Measurements from ENCODE around the gene STMN1. TPM values are rescaled to one million over a fixed set of nuclear protein-coding genes. Genes with fewer than 3 reads are reported as not detected.
A peak's percentile ranks its signal among the peaks of the same experiment; 100 is the strongest.

Gene STMN1
- total and polyA plus RNA-seq, 7 donors: 30.7 to 175 (median 37.5) TPM

DNA sequence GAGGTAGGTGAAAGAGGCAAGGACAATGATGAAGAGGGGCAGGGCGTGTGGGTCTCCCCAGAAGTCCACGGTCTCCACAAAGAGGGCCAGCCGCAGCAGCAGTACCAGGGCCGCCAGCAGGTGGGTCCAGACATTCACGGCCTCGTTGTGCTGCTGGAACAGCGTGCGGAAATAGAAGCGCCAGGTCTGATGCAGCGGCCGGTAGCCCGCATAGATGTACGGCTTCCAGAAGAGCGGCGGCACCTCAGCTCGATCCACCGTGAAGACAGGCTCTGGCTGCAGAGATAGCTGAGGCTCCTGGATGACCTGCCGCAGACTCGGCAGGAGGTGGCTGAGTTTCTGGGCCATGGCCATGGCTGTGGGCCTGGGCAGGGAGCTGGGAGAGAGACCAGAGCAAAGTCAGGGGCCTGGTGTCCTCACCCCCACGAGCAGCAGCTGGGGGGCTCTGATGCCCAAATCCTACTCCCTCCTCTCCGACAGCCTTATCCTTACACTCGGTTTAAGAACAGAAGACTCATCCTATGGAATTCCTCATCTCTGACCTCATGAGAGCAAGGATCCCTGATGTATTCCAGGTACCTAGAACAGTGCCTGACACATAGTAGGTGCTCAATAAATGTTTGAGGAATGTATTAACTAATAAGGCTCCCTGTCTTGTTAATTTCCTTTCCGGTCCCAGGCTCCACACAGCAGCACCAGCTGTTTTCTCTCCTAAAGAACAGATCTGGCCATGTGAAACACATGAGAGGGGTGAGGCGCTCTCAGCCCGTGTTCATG is 42.5 kb downstream of the STMN1 start:
- 94 to 95% methylated on average over 25 of the region's 25 CpGs for WGBS, 2 donors
- Histone ChIP-seq H3K27me3 (no peaks in the 10 kb centered on the region), H3K36me3 (peaks cover 0 to 12% (median 0%) of the 10 kb centered on the region in 4 donors), H3K4me1 (peaks cover 0 to 14% (median 9%) of the 10 kb centered on the region in 4 donors), H3K27ac (no peak overlapping the region), H3K4me3 (no peak overlapping the region), H3K9me3 (no peaks in the 10 kb centered on the region)
- peak; percentile 45 for DNase-seq
- intact Hi-C loops (cut with DNase I): no loop called here
- TF ChIP-seq, protein P1, sequence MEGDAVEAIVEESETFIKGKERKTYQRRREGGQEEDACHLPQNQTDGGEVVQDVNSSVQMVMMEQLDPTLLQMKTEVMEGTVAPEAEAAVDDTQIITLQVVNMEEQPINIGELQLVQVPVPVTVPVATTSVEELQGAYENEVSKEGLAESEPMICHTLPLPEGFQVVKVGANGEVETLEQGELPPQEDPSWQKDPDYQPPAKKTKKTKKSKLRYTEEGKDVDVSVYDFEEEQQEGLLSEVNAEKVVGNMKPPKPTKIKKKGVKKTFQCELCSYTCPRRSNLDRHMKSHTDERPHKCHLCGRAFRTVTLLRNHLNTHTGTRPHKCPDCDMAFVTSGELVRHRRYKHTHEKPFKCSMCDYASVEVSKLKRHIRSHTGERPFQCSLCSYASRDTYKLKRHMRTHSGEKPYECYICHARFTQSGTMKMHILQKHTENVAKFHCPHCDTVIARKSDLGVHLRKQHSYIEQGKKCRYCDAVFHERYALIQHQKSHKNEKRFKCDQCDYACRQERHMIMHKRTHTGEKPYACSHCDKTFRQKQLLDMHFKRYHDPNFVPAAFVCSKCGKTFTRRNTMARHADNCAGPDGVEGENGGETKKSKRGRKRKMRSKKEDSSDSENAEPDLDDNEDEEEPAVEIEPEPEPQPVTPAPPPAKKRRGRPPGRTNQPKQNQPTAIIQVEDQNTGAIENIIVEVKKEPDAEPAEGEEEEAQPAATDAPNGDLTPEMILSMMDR (IDR thresholded peaks at IDR 0.05): no peak
- TF ChIP-seq EP300 (IDR thresholded peaks at IDR 0.05): no peak
- TF ChIP-seq POLR2AphosphoS5 (IDR thresholded peaks at IDR 0.05): no peak
- TF ChIP-seq POLR2A (IDR thresholded peaks at IDR 0.05): no peak

DNA sequence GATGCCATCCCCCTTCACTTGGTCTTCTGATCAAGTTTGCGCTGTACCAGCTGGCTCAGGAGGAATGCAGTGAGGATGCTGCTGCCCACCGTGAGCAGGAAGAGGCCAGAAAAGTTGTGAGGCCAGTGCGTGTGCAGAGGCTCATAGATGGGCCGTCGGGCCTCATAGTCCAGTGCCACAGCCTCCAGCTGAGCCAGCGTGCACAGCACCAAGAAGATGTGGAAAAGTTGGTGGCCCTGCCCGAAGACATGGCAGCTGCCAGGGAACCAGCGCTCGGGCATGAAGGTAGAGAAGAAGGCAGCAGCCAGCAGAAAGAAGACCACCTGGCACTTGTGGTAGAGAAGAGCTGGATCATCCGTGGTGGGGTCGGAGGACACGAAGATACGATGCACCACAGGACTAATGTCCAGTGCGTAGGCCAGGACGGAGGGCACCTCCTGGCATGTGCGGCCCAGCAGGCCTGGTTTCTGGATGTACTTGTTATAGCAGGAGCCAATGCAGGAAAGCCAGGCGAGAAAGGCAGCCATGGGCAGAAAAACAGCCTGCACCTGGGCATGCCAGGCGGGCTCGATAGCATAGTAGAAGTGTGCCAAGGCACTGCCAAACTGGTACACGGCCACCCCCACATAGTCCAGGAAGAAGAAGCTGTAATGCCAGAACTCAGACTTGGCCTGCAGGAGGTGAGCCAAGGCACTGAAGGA is 43.3 kb downstream of the STMN1 start:
- Histone ChIP-seq H3K4me3 (no peak overlapping the region), H3K36me3 (peaks cover 0 to 12% (median 0%) of the 10 kb centered on the region in 4 donors), H3K4me1 (peaks cover 0 to 17% (median 10%) of the 10 kb centered on the region in 4 donors), H3K9me3 (no peaks in the 10 kb centered on the region), H3K27ac (no peak overlapping the region), H3K27me3 (no peaks in the 10 kb centered on the region)
- no peak for TF ChIP-seq POLR2A (IDR thresholded peaks at IDR 0.05)
- no peak for TF ChIP-seq EP300 (IDR thresholded peaks at IDR 0.05)
- TF ChIP-seq, protein P1 (IDR thresholded peaks at IDR 0.05): no peak
- no peak for TF ChIP-seq POLR2AphosphoS5 (IDR thresholded peaks at IDR 0.05)
- peak; percentile 54 for DNase-seq
- intact Hi-C loops (cut with DNase I): no loop called here
- 94 to 96% methylated on average over 20 of the region's 20 CpGs for WGBS, 2 donors

DNA sequence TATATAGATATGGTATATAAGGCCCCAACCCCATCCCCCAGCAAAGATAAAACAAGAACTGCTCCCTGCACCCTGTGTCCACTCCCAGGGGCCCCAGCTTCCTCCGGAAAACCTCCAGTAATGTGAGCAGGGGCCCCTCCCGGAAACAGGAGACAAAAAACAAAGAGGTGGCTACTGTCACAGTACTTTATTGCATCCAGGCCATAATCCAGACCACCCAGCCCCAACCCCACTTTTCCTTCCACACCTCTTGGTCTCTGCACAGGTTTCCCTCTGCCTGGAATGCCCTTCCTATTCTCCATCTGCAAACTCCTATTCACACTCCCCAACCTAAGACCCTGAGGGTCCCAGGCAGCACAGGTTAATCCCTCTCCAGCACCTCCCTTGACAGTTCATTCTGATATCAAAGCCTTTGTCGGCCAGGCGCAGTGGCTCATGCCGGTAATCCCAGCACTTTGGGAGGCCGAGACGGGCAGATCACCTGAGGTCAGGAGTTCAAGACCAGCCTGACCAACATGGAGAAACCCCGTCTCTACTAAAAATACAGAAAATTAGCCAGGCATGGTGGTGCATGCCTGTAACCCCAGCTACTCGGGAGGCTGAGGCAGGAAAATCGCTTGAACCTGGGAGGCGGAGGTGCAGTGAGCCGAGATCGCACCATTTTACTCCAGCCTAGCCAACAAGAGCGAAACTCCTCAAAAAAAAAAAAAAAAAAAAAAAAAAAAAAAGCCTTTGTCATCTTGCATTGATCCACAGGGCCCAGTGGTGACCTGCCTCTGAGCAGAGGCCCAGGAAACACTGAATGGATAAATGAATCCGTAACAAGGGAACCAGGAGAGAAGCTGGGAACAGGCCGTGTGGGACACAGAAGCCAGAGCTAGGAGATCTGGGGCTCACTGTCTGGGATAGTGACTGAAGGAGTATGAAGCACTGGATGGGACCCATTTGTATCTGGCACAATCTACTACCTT is 44.6 kb downstream of the STMN1 start:
- Histone ChIP-seq H3K4me3 (no peak overlapping the region), H3K36me3 (peaks cover 0 to 12% (median 0%) of the 10 kb centered on the region in 4 donors), H3K27ac (no peak overlapping the region), H3K9me3 (no peaks in the 10 kb centered on the region), H3K4me1 (peaks cover 0 to 17% (median 10%) of the 10 kb centered on the region in 4 donors), H3K27me3 (no peaks in the 10 kb centered on the region)
- no peak for DNase-seq
- intact Hi-C loops (cut with DNase I): no loop called here
- WGBS, 2 donors: 68 to 79% methylated on average over 16 of the region's 16 CpGs
- TF ChIP-seq POLR2A (IDR thresholded peaks at IDR 0.05) (no peak), EP300 (IDR thresholded peaks at IDR 0.05) (no peak), POLR2AphosphoS5 (IDR thresholded peaks at IDR 0.05) (no peak)
- TF ChIP-seq, protein P1 (IDR thresholded peaks at IDR 0.05): no peak
